Esophagus muscularis mucosa (tissue), 2 donors: ENCODE results near the gene STOX2.

ENCODE experiments used
- POLR2A ChIP-seq: fragments of 450-650 bp; IDR thresholded peaks from one replicate; pipeline ENCODE4 v1.6.1; 2017; ENCODE audit warnings: antibody characterized with exemption, moderate library complexity, mild to moderate bottlenecking, low read depth
- POLR2AphosphoS5 ChIP-seq, 2 donors: sonication (generic); formaldehyde crosslinking; IDR thresholded peaks; one replicate each; pipeline ENCODE4 v1.6.1; 2017; ENCODE audit warnings: antibody characterized with exemption in 2 of 2

- TF ChIP-seq POLR2AphosphoS5 (IDR thresholded peaks at IDR 0.05) = no peak
- TF ChIP-seq POLR2A = no peak
These were observed 47.0 kb upstream of the STOX2 start for GRCh38 chr4:183858011-183858615.
